NCI-H748 (cell line): Measurements from ENCODE around the gene ZNF30.
"Not testable (repeated sequence)": the region's sequence is repeated elsewhere in the genome, so short reads cannot be mapped to it uniquely, and the experiment has no call there.

Source experiments
- DNase-seq: peaks from one replicate; lab custom pipeline; 2025; ENCODE audit not compliant: unreplicated experiment; lab: John Stamatoyannopoulos, UW

The ZNF30 gene

GRCh38 chr19:34960103-34960805 is 33.6 kb downstream of the ZNF30 start:
- no peak for DNase-seq

GRCh38 chr19:34960940-34961679 is 34.4 kb downstream of the ZNF30 start:
- no peak for DNase-seq

- no peak for DNase-seq
Observed at GRCh38 chr19:34961775-34962686, 35.3 kb downstream of the ZNF30 start.

- DNase-seq, result peak; percentile 52
Observed at GRCh38 chr19:34962687-34963572, 36.2 kb downstream of the ZNF30 start.

GRCh38 chr19:34963573-34964406 is 37.1 kb downstream of the ZNF30 start, which contains the start of gene ZNF792:
Gene ZNF792, minus strand, starts transcription at chr19:34964229. Its CDS starts 567 bp downstream, at chr19:34963662.
- DNase-seq, result peak; percentile 88

GRCh38 chr19:34964598-34964997 is 37.9 kb downstream of the ZNF30 start:
- no peak for DNase-seq

GRCh38 chr19:34965505-34965904 is 38.8 kb downstream of the ZNF30 start:
- DNase-seq, result not testable (repeated sequence)

GRCh38 chr19:34967551-34967950 is 40.8 kb downstream of the ZNF30 start:
- DNase-seq, result no peak

GRCh38 chr19:34969721-34970120 is 43.0 kb downstream of the ZNF30 start:
- no peak for DNase-seq

GRCh38 chr19:34970185-34970780 is 43.6 kb downstream of the ZNF30 start:
- DNase-seq, result not testable (repeated sequence)

- no peak for DNase-seq
Observed at GRCh38 chr19:34972163-34972705, 45.5 kb downstream of the ZNF30 start.

GRCh38 chr19:34974646-34975045 is 47.9 kb downstream of the ZNF30 start:
- DNase-seq, result no peak

GRCh38 chr19:34975056-34975455 is 48.4 kb downstream of the ZNF30 start:
- DNase-seq, result no peak

GRCh38 chr19:34976611-34977010 is 49.9 kb downstream of the ZNF30 start:
- no peak for DNase-seq

- peak; percentile 75 for DNase-seq
Observed at GRCh38 chr19:34979819-34980640, 53.3 kb downstream of the ZNF30 start.

- DNase-seq, result no peak
Observed at GRCh38 chr19:34982275-34982674, 55.6 kb downstream of the ZNF30 start.

- DNase-seq, result no peak
Observed at GRCh38 chr19:34983786-34984185, 57.1 kb downstream of the ZNF30 start.

- DNase-seq, result no peak
Observed at GRCh38 chr19:34984287-34984686, 57.6 kb downstream of the ZNF30 start.
